Calu3 (cell line): Measurements from ENCODE around the gene OR2T34. TPM values are rescaled to one million over a fixed set of nuclear protein-coding genes. Genes with fewer than 3 reads are reported as not detected.

Experiments
- BruUV-seq: library from RNA; stranded (reverse); fragments of 400-500 nt; replicated peaks from 2 replicates; lab custom pipeline; 2021; lab: Mats Ljungman, UMichigan
- CTCF ChIA-PET: fragments of 300-600 bp; sonication (Branson Sonifier 250); formaldehyde crosslinking; loops from one replicate; lab custom pipeline; 2022; ENCODE audit warnings: antibody characterized with exemption; lab: Charles Lee
- DNase-seq: peaks from one replicate; pipeline ENCODE4 v3.0.0; 2022
- H3K27ac Mint-ChIP-seq: one replicate; pipeline ENCODE4 v1.8.0; 2022; ENCODE audit warnings: mixed read lengths; ENCODE audit not compliant: unreplicated experiment
- H3K27me3 Mint-ChIP-seq: one replicate; pipeline ENCODE4 v1.8.0; 2022; ENCODE audit warnings: mixed read lengths; ENCODE audit not compliant: unreplicated experiment
- H3K36me3 Mint-ChIP-seq: one replicate; pipeline ENCODE4 v1.8.0; 2022; ENCODE audit warnings: mild to moderate bottlenecking, moderate library complexity, mixed read lengths; ENCODE audit not compliant: insufficient read depth, unreplicated experiment
- H3K4me1 Mint-ChIP-seq: one replicate; pipeline ENCODE4 v1.8.0; 2022; ENCODE audit warnings: mild to moderate bottlenecking, low read depth, mixed read lengths; ENCODE audit not compliant: unreplicated experiment
- H3K4me3 Mint-ChIP-seq: one replicate; pipeline ENCODE4 v1.8.0; 2022; ENCODE audit warnings: mild to moderate bottlenecking, low read depth, moderate library complexity, mixed read lengths; ENCODE audit not compliant: unreplicated experiment
- H3K9me3 Mint-ChIP-seq: one replicate; pipeline ENCODE4 v1.8.0; 2022; ENCODE audit warnings: low read depth, mixed read lengths; ENCODE audit not compliant: unreplicated experiment
- CTCF ChIP-seq: fragments of 200-600 bp; IDR thresholded peaks from one replicate; pipeline ENCODE4 v1.8.0; 2022; ENCODE audit warnings: antibody characterized with exemption; ENCODE audit not compliant: unreplicated experiment
- intact Hi-C: fragments of 100-400 bp; cut with micrococcal nuclease; formaldehyde crosslinking; loops from one replicate; pipeline ENCODE4 v1.10.0; 2022; ENCODE audit not compliant: unreplicated experiment
- total RNA-seq: library from RNA; stranded (reverse); gene quantifications from 2 replicates; pipeline ENCODE4 v1.2.3, GENCODE V29; 2022

OR2T34 gene
- total RNA-seq, 1 experiment from 2014 or later = not detected

GRCh38 chr1:248592655-248593054 is 18.1 kb upstream of the OR2T34 start:
- H3K4me3 Mint-ChIP-seq = no peak overlapping the region
- no peak for TF ChIP-seq CTCF
- H3K27me3 Mint-ChIP-seq = no peaks in the 10 kb centered on the region
- H3K4me1 Mint-ChIP-seq = no peaks in the 10 kb centered on the region
- no TSS peak for BruUV-seq
- no peak for DNase-seq
- peaks cover 21% of the 10 kb centered on the region for H3K9me3 Mint-ChIP-seq
- no peaks in the 10 kb centered on the region for H3K36me3 Mint-ChIP-seq
- intact Hi-C loops = no loop called here
- CTCF ChIA-PET = no interaction called here
- H3K27ac Mint-ChIP-seq = no peak overlapping the region

GRCh38 chr1:248590055-248590454 is 15.5 kb upstream of the OR2T34 start:
- H3K27me3 Mint-ChIP-seq = no peaks in the 10 kb centered on the region
- no peak overlapping the region for H3K4me3 Mint-ChIP-seq
- no peak overlapping the region for H3K27ac Mint-ChIP-seq
- H3K4me1 Mint-ChIP-seq = no peaks in the 10 kb centered on the region
- no peak for TF ChIP-seq CTCF
- H3K36me3 Mint-ChIP-seq = no peaks in the 10 kb centered on the region
- DNase-seq = no peak
- peaks cover 28% of the 10 kb centered on the region for H3K9me3 Mint-ChIP-seq
- CTCF ChIA-PET = interaction anchor here (1.1 kb wide), 1 partner anchor 168 kb away, joined by 3 read pairs; no protein-coding TSS in a partner anchor
- intact Hi-C loops = no loop called here
- no TSS peak for BruUV-seq

GRCh38 chr1:248589334-248589733 is 14.8 kb upstream of the OR2T34 start:
- no peaks in the 10 kb centered on the region for H3K4me1 Mint-ChIP-seq
- peaks cover 28% of the 10 kb centered on the region for H3K9me3 Mint-ChIP-seq
- no peak for TF ChIP-seq CTCF
- intact Hi-C loops = no loop called here
- H3K27ac Mint-ChIP-seq = no peak overlapping the region
- H3K4me3 Mint-ChIP-seq = no peak overlapping the region
- H3K27me3 Mint-ChIP-seq = no peaks in the 10 kb centered on the region
- no peak for DNase-seq
- BruUV-seq = no TSS peak
- no peaks in the 10 kb centered on the region for H3K36me3 Mint-ChIP-seq
- CTCF ChIA-PET = interaction anchor here (1.1 kb wide), 1 partner anchor 168 kb away, joined by 3 read pairs; no protein-coding TSS in a partner anchor

GRCh38 chr1:248585266-248585665 is 10.7 kb upstream of the OR2T34 start:
- Mint-ChIP-seq H3K27ac (no peak overlapping the region), H3K27me3 (no peaks in the 10 kb centered on the region), H3K36me3 (no peaks in the 10 kb centered on the region), H3K4me1 (no peaks in the 10 kb centered on the region), H3K9me3 (peaks cover 21% of the 10 kb centered on the region), H3K4me3 (no peak overlapping the region)
- CTCF ChIA-PET = no interaction called here
- no peak for DNase-seq
- intact Hi-C loops = no loop called here
- TF ChIP-seq CTCF = no peak
- BruUV-seq = no TSS peak
